A549 (cell line): ENCODE data around the gene DHRS4. TPM values are rescaled to one million over a fixed set of nuclear protein-coding genes. Genes with fewer than 3 reads are reported as not detected.
"Not testable (repeated sequence)": the region's sequence is repeated elsewhere in the genome, so short reads cannot be mapped to it uniquely, and the experiment has no call there.

Experiments
- ATAC-seq, 2 experiments: fragments of 200-7000 bp in 1 of 2; fragments of >200 bp in 1 of 2; cut with Nextera tagmentation in 1 of 2; cut with Tn5 transposase in 1 of 2; 3 replicates each; pipeline versions ENCODE4 v1.8.0 to v1.9.1; 2018 to 2020; ENCODE audit warnings: mild to moderate bottlenecking in 1 of 2, moderate library complexity in 1 of 2
- CTCF ChIA-PET: fragments of 300-600 bp; sonication (Branson Sonifier 250); formaldehyde crosslinking; extraction: SDS; loops from one replicate; lab custom pipeline; 2021; ENCODE audit warnings: antibody characterized with exemption, inconsistent platforms; lab: Yijun Ruan, JAX
- POLR2A ChIA-PET: fragments of 350-600 bp; formaldehyde crosslinking; extraction: SDS; loops from one replicate; lab custom pipeline; 2021; ENCODE audit warnings: antibody characterized with exemption, inconsistent platforms; lab: Yijun Ruan, JAX
- DNase-seq, 2 experiments: peaks; one replicate each; pipeline versions ENCODE4 v3.0.0 to v3.0.0-alpha.2; 2011 to 2016; ENCODE audit warnings: low read depth in 1 of 2, low spot score in 1 of 2
- FAIRE-seq: peaks from 2 replicates; lab custom pipeline; 2011; peaks lifted over from hg19 to GRCh38; lab: Jason Lieb, UNC
- H3K27ac ChIP-seq, 2 experiments: fragments of >200 bp; sonication (Bioruptor Twin); formaldehyde crosslinking; 3 replicates each; pipeline ENCODE4 v1.5.1; 2016 to 2017
- H3K4me1 ChIP-seq: fragments of >200 bp; sonication (Bioruptor Twin); formaldehyde crosslinking; 3 replicates; pipeline ENCODE4 v1.6.1; 2016
- H3K4me2 ChIP-seq: fragments of >200 bp; sonication (Bioruptor Twin); formaldehyde crosslinking; 3 replicates; pipeline ENCODE4 v1.6.1; 2016
- H3K4me3 ChIP-seq: fragments of >200 bp; sonication (Bioruptor Twin); formaldehyde crosslinking; 3 replicates; pipeline ENCODE4 v1.5.1; 2016
- H3K9me3 ChIP-seq: fragments of >200 bp; sonication (Bioruptor Twin); formaldehyde crosslinking; 3 replicates; pipeline ENCODE4 v1.6.1; 2016
- POLR2A ChIP-seq: IDR thresholded peaks from 2 replicates; pipeline ENCODE4 v1.6.1; 2012; ENCODE audit warnings: mild to moderate bottlenecking, low read length
- WGBS: methylation state at CpG from one replicate; pipeline ENCODE4 v1.1.6; 2017; ENCODE audit errors: missing lambda C conversion rate; 5-methylcytosine and 5-hydroxymethylcytosine counted together
- polyA plus RNA-seq, 4 experiments: library from polyadenylated mRNA; depleted of rRNA in 3 of 4; stranded (reverse); fragments of >200 nt; fragmentation: RNase III in 1 of 4; extraction: RNeasy Plus Mini Kit Qiagen cat#74134 plus additional on column Dnase treatment in 1 of 4; gene quantifications; 2 replicates in 3 of 4; 3 replicates in 1 of 4; pipeline ENCODE4 v1.2.3, GENCODE V29; 2011 to 2017
- TF ChIP-seq, protein P1 (sequence below): IDR thresholded peaks from 2 replicates; pipeline ENCODE4 v1.6.1; 2012; ENCODE audit warnings: low read depth, borderline replicate concordance
- TF ChIP-seq, protein P2 (sequence below): IDR thresholded peaks from 2 replicates; pipeline ENCODE4 v1.6.1; 2012

Gene DHRS4
- polyA plus RNA-seq, 2 of the 4 experiments (the other 2 are of a cell fraction), result 28.5 to 64.8 TPM

DNA sequence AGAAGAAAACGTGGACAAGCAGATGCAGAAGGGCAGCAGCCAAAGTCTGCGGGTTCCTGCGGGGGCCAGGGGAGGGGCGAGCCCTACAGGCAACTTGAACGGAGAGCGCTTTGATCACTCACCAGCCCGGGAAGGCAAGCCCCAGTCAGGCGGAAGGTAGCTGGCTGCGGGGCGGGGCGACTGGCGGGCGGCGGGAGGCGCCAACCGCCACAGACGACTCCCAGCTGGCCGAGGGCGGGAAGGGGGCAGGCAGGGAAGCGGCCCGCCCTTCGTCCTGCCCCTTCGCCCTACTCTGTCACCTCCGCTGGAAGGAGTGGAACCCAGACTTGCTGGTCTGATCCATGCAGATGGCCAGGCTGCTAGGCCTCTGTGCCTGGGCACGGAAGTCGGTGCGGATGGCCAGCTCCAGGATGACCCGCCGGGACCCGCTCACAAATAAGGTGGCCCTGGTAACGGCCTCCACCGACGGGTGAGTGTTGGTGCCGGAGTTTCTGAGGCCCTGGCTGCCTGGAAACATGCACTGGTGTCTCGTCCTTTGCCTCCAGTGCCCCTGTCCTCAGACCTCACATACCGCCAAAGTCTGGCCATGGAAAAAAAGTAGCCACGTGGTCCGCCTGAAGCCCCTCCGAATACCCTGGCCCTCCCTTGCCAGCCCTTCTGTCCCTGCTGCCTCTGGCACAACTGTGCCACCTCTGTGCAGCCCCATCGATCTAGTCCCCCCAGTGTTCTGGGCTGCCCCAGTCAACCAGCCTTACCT is 35.2 kb downstream of the DHRS4 start, which contains the start of gene DHRS4L2:
TSS of gene DHRS4L2 (plus strand) at position 323 of the 757 bp plus-strand sequence. CDS start at position 342, 19 bp downstream.
- H3K4me3 ChIP-seq, result peak within 1 kb of the TSS; percentile 48
- CTCF ChIA-PET, result interaction anchor here (0.6 to 1.2 kb wide), 3 partner anchors 26 to 227 kb away, joined by 3 to 6 read pairs (median 3); no protein-coding TSS in a partner anchor

DNA sequence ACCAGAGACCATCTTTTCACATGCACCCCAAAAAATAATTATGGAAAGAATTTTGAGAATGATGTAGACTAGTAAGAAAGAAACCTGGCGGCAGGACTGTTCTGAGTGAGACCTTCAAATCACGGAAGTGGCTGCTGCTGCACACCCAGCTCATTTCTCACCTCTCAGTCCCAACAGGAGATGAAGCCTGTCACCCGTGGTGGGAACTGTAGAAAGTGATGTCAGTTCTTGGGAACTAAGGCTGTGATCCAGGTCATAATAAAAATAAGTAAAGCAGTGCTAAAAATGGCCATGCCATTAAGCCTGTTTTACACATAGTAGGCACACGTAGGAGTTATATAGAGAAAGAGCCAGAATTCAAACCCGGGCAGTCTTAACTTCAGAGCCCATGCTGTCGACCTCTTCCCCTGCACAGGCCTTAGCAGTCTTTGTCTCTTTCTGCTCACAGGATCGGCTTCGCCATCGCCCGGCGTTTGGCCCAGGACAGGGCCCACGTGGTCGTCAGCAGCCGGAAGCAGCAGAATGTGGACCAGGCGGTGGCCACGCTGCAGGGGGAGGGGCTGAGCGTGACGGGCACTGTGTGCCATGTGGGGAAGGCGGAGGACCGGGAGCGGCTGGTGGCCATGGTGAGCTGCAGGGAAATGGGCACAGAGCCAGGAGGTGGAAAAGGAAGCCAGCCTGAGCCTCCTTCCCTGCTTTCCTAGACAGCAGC is 36.3 kb downstream of the DHRS4 start:
- peaks cover 32% of the 10 kb centered on the region for H3K4me1 ChIP-seq
- FAIRE-seq, POLR2A ChIA-PET, H3K9me3 ChIP-seq, H3K4me3 ChIP-seq, ATAC-seq, DNase-seq: not testable (repeated sequence)
- peak overlapping the region in 1 of 2 experiments; percentile 71; a peak in 2 of 6 replicates for H3K27ac ChIP-seq
- CTCF ChIA-PET, result interaction anchor here (0.6 to 0.9 kb wide), 2 partner anchors 28 to 226 kb away, joined by 3 read pairs; no protein-coding TSS in a partner anchor
- 89% methylated on average over 21 of the region's 21 CpGs for WGBS
- peak overlapping the region; percentile 93 for H3K4me2 ChIP-seq

More for the DNA sequence above, 35.2 kb downstream of the DHRS4 start, which contains the start of gene DHRS4L2:
- H3K27ac ChIP-seq, result peak within 1 kb of the TSS; percentile 71 to 87
- not testable (repeated sequence) for H3K9me3 ChIP-seq, FAIRE-seq
- H3K4me2 ChIP-seq, result peak within 1 kb of the TSS; percentile 93
- 30% methylated on average over 25 of the region's 40 CpGs for WGBS
- peaks cover 41% of the 10 kb centered on the region for H3K4me1 ChIP-seq
- POLR2A ChIA-PET, result interaction anchor here (0.9 kb wide), 1 partner anchor 127 kb away, joined by 3 read pairs; no protein-coding TSS in a partner anchor
- peak; percentile 47; the same call in 1 of the 2 replicates for TF ChIP-seq POLR2A
- TF ChIP-seq, protein P1, sequence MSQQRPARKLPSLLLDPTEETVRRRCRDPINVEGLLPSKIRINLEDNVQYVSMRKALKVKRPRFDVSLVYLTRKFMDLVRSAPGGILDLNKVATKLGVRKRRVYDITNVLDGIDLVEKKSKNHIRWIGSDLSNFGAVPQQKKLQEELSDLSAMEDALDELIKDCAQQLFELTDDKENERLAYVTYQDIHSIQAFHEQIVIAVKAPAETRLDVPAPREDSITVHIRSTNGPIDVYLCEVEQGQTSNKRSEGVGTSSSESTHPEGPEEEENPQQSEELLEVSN, result 0 out of 2 replicates have a peak, but pooled peaks have one; percentile 47
- TF ChIP-seq, protein P2, sequence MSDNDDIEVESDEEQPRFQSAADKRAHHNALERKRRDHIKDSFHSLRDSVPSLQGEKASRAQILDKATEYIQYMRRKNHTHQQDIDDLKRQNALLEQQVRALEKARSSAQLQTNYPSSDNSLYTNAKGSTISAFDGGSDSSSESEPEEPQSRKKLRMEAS, result 0 out of 2 replicates have a peak, but pooled peaks have one; percentile 27
- DNase-seq, result peak; percentile 30 to 70
- ATAC-seq, result peak; percentile 94 to 98

DNA sequence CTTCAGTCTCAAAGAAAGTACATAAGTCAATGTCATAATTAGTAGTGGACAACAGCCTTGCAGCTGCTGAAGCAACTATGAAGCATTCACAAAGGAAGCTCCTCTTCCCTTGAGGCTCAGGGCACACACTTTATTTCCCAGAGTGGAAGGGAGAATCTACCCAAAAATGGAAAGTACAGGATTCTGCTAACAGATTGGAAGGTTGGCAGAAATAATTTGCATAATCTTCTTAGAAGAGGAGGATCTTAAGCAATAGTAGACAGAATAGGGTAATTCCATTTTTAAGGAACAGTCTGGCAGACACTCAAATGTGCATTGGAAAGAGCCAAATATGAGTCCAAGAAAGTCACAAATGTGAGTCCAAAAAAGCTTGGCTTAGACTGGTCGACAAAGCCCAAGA is 37.4 kb downstream of the DHRS4 start:
- H3K4me2 ChIP-seq, FAIRE-seq, H3K4me3 ChIP-seq, DNase-seq, ATAC-seq, H3K9me3 ChIP-seq, H3K27ac ChIP-seq, POLR2A ChIA-PET: not testable (repeated sequence)
- CTCF ChIA-PET, result interaction anchor here (0.9 to 1.2 kb wide), 2 partner anchors 27 to 45 kb away, joined by 3 to 4 read pairs; no protein-coding TSS in a partner anchor
- peaks cover 21% of the 10 kb centered on the region for H3K4me1 ChIP-seq
- WGBS, result 82% methylated on average over 1 of the region's 1 CpG

DNA sequence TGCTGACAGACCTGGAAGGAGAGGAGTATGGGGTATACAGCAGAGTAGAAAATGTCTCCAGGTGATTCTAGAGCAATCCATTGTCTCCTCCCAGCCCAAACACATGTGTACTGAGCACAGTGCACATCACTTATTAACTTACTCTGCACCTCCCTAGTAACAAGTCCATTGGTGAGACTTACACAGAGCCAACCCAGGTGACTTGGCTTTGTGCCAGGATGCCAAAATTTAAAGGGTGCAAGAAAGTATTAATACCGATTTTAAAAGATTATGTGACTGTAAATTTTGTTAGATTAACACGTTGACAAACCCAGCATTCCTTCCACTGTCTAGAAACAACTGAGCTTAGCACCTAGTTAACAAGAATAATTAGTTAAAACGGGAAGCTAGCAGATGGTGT is 39.5 kb downstream of the DHRS4 start:
- POLR2A ChIA-PET, result not testable (repeated sequence)

DNA sequence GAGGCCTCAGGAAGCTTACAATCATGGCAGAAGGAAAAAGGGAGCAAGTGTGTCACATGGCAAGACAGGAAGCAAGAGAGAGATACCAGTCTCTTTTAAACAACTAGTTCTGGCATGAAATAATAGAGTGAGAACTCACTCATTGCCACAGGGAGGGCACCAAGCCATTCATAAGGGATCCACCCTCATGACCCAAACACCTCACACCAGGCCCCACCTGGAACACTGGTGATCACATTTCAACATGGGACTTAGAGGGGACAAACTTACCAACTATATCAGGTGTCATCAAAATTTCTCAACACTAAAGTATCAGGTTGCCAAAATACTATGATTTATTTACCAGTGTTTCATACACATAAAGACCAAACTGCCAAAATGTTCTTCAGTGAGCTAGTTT is 42.4 kb downstream of the DHRS4 start:
- DNase-seq, CTCF ChIA-PET, FAIRE-seq, H3K9me3 ChIP-seq, H3K27ac ChIP-seq, POLR2A ChIA-PET, H3K4me1 ChIP-seq, ATAC-seq, H3K4me2 ChIP-seq, H3K4me3 ChIP-seq: not testable (repeated sequence)

More for the DNA sequence above, 39.5 kb downstream of the DHRS4 start:
- H3K4me2 ChIP-seq, H3K4me3 ChIP-seq, H3K9me3 ChIP-seq, H3K4me1 ChIP-seq, DNase-seq, H3K27ac ChIP-seq, CTCF ChIA-PET, FAIRE-seq, ATAC-seq: not testable (repeated sequence)
- 66% methylated on average over 3 of the region's 3 CpGs for WGBS

DNA sequence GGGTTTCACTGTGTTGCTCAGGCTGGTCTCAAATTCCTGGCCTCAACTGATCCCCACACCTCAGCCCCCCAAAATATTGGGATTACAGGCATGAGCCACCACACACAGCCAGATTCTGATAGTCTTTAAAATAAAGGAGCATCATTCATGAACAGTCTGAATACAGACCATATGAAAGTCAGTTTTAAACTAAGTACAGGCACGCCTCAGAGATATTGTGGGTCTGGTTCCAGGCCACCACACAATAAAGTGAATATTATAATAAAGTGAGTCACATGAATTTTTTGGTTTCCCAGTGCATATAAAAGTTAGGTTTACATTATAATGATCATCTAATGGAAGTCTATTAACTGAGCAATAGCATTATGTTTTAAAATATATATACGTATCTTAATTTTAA is 43.3 kb downstream of the DHRS4 start:
- FAIRE-seq, H3K4me3 ChIP-seq, POLR2A ChIA-PET, H3K4me2 ChIP-seq, H3K9me3 ChIP-seq, H3K4me1 ChIP-seq, DNase-seq, ATAC-seq, CTCF ChIA-PET, H3K27ac ChIP-seq: not testable (repeated sequence)
- WGBS, result 88% methylated on average over 1 of the region's 2 CpGs

DNA sequence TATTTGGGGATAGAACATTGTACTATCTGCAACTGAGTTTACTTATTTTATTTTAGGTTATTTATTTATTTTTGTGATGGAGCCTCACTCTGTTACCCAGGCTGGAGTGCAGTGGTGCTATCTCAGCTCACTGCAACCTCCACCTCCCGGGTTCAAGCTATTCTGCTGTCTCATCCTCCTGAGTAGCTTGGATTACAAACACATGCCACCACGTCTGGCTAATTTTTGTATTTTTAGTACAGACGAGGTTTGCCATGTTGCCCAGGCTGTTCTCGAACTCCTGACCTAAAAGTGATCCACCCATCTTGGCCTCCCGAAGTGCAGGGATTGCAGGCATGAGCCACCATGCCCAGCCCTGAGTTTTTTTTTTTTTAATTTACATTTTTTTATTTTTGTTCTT is 46.1 kb downstream of the DHRS4 start:
- H3K4me3 ChIP-seq, H3K27ac ChIP-seq, ATAC-seq, DNase-seq, FAIRE-seq, H3K4me2 ChIP-seq, CTCF ChIA-PET, POLR2A ChIA-PET, H3K4me1 ChIP-seq, H3K9me3 ChIP-seq: not testable (repeated sequence)
- WGBS, result 76% methylated on average over 3 of the region's 5 CpGs

DNA sequence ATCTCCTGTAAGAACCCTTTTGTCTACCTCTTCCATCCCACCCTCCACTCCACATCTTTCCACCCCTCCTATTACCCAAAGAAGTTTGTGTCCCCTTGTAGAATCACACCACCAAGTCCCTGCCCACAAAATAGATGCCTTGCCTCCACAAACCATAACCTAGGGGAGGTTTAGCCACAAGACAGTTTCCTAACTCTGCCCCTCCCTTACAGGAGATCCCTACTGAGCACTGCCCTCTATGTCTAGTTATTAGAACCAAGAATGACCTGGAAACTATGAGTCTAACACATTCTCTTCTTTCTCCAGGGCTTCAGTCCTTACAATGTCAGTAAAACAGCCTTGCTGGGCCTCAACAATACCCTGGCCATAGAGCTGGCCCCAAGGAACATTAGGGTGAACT is 47.5 kb downstream of the DHRS4 start:
- FAIRE-seq, H3K4me2 ChIP-seq: not testable (repeated sequence)

DNA sequence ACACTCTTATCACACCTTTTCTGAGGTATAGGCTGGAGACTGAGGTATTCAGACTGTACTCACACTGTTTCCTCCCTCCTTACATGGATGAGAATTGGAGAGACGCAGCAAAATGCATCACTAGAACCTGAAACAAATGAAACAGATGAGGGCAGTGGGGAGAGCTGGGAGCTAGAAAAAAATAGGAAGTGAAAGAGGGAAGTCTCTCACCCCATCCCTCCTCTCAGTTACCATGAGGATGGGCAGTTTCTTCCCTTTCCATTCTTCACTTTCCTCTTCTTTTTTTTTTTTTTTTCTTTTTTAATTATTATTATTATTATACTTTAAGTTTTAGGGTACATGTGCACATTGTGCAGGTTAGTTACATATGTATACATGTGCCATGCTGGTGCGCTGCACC is 48.1 kb downstream of the DHRS4 start:
- CTCF ChIA-PET, DNase-seq, H3K4me3 ChIP-seq, ATAC-seq, H3K27ac ChIP-seq, POLR2A ChIA-PET, H3K4me2 ChIP-seq, FAIRE-seq, H3K4me1 ChIP-seq, H3K9me3 ChIP-seq: not testable (repeated sequence)
- WGBS, result 100% methylated on average over 1 of the region's 2 CpGs

More for the DNA sequence above, 47.5 kb downstream of the DHRS4 start:
- POLR2A ChIA-PET, CTCF ChIA-PET, H3K4me1 ChIP-seq, H3K27ac ChIP-seq, ATAC-seq, H3K9me3 ChIP-seq, DNase-seq, H3K4me3 ChIP-seq: not testable (repeated sequence)

DNA sequence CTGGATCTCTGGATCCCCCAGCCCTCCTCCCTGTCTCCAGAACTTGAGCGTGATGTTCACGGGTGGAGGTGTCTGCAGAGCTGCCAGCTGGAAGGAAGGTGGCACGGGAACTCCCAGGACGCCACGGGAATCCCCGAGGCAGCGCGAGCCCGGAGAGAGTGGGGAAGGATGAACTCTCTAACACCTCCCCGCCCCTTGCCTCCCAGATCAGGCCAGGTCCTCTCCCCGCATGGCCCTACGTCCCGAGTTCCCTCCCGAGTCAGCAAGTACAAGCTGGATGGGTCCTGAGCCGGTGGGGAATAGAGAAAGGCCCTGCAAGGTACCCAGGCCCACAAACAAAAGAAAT is 52.9 kb downstream of the DHRS4 start:
- CTCF ChIA-PET, result not testable (repeated sequence)
- 0% methylated on average over 2 of the region's 15 CpGs for WGBS

More for the DNA sequence above, 52.9 kb downstream of the DHRS4 start:
- Histone ChIP-seq H3K27ac (peak overlapping the region; percentile 86 to 95), H3K4me2 (peak overlapping the region; percentile 80), H3K4me3 (peak overlapping the region; percentile 67)
- FAIRE-seq, DNase-seq, H3K4me1 ChIP-seq, POLR2A ChIA-PET, H3K9me3 ChIP-seq: not testable (repeated sequence)
- peak; percentile 27 to 60; a peak in 5 of 6 replicates for ATAC-seq
